Stimulated activated CD8-positive, alpha-beta memory T cell treated with anti-CD3 and anti-CD28 coated beads, Interleukin-15, amount 100 ng/mL, for 4 hours (primary cell): ENCODE measurements around the gene PITPNM1.
"Not testable (repeated sequence)": the region's sequence is repeated elsewhere in the genome, so short reads cannot be mapped to it uniquely, and the experiment has no call there.

ENCODE experiments used
- DNase-seq, 2 donors: peaks; one replicate each; pipeline ENCODE4 v3.0.0-alpha.2; 2020; ENCODE audit warnings: low read depth in 2 of 2

PITPNM1 gene

DNA sequence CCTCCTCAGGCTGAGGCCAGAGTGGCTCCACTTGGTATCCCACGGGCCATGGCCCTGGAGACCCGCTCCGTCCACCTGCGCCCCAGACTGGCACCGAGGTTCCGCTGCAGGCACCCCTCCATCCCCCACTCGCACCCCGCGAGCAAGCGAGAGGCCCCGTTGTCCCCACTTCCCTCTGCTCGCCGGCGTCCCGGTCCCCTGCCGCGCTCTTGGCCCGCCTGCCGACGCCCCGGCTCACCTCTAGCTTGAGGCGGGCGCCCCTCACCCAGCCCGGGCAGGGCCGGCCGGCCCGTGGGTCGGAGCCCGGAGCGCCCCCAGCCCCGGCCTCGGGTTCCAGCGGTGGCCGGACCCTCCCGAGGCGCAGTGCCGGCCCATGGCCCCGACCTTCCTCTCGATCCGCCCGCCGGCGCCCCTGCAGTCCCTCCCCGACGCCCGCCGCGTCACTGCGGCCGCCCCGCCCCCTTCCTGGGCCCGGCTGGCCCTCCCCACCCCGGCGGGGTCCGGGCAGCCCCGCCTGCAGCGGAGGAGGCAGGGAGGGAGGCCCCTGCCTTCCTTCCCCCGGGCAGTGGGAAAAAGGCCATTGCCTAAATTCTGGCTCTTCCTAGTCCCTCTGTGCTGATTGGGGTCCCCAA is at the start of gene PITPNM1:
PITPNM1 (minus strand) TSS at position 414 of the 632 bp plus-strand sequence. CDS start 1,183 bp downstream, outside the sequence.
- DNase-seq, result peak in 1 of 2 donors; percentile 62

DNA sequence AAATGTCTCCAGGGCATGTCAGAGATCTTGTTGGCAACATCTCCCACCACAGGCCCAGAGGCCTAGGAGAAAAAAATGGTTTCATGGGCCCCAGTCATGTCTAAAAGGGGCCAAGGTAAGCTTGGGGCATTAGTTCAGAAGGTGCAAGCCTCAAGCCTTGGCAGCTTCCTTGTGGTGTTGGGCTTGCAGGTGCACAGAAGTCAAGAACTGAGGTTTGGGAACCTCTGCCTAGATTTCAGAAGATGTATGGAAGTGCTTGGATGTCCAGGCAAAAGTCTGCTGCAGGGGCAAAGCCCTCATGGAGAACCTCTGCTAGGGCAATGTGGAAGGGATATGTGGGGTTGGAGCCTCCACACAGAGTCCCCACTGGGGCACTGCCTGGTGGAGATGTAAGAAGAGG is 46.5 kb upstream of the PITPNM1 start:
- DNase-seq, result not testable (repeated sequence)

DNA sequence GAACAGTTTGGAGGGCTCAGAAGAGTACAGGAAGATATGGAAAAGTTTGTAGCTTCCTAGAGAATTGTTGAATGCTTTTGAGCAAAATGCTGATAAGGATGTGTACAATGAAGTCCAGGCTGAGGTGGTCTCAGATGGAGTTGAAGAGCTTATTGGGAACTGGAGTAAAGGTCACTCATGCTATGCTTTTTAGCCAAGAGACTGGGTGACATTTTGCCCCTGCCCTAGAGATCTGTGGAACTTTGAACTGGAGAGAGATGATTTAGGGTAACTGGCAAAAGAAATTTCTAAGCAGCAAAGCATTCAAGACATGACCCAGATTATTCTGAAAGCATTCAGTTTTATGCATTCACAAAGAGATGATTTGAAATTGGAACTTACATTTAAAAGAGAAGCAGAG is 46.0 kb upstream of the PITPNM1 start:
- DNase-seq, result no peak

DNA sequence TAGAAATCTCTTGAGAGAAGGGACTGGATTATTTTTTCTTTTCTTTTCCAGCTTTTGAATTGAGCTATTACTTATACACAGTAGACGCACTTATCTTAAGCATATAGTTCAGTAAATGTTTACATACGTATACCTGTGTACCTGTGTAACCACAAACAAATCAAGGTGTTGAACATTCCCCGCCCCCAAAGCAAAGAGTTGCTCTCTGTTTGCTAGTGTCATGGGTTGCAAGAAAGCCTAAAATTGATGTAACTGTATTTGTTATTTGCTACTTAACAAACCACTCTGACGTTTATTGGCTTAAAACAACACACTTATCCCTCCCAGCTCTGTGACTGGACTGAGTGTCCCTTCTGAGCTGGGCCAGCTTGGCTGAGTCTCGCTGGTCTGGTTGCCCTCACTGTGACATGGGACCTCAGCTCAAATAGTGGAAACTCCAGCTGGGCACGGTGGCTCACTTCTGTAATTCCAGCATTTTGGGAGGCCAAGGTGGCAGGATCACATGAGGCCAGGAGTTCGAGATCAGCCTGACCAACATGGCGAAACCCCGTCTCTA is 43.5 kb upstream of the PITPNM1 start:
- no peak for DNase-seq

DNA sequence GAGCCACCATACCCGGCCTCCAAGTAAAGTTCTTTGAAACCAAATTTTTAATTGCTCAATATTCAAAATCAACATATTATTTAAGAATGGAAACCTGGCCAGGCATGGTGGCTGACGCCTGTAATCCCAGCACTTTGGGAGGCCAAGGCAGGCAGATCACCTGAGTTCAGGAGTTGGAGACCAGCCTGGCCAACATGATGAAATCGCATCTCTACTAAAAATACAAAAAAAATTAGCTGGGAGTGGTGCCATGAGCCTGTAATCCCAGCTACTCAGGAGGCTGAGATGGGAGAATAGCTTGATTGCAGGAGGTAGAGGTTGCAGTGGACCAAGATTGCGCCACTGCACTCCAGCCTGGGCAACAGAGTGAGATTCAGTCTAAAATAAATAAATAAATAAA is 42.9 kb upstream of the PITPNM1 start:
- DNase-seq, result not testable (repeated sequence)

DNA sequence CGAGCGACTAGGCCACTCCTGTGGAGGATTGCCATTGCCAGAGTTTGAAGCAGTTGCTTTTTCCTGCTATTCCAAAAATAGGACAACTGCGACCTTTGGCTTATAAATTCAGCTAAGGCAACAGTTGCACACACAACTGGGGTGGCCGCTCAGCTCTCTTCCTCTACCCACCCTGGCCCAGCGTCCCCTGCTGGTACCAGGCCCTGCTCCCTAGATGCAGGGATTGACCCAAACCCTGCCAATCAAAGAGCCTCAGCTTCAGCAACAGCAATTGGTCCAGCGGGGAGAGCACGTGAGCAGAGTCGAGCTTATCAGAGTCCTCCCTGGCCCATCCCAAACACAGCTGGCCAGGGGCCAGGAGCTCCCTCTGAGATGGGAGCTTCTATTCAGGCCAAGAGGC is 40.1 kb upstream of the PITPNM1 start:
- no peak for DNase-seq

DNA sequence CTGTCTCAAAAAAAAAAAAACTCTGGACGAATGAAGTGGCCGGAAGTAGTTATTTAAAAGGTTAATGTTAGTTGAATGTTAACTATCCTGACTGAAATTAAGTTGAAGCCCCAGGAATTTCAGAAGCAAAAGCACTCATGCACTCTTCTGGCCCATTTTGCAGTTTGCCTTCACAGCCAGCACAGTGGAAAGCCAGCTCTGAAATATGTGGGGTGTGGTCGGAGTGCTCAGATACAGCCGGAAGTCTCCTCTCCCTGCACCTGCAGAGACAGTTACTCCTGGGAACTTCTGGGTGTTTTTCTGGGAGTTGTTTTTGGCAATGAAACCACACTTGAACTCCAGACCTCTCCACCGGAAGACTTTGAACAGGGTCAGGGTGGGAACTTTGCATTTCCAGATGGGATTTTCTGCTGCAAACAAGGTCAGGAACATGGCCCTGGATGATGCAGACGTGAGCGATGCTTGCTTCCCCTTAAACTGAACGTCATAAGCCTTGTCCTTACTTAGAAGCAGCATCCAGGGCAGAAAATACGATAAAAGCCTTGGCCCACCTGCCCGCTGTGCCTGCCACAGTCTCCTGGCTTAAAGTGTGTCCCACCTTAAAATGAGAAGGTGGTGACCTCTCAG is 39.6 kb upstream of the PITPNM1 start:
- no peak for DNase-seq

DNA sequence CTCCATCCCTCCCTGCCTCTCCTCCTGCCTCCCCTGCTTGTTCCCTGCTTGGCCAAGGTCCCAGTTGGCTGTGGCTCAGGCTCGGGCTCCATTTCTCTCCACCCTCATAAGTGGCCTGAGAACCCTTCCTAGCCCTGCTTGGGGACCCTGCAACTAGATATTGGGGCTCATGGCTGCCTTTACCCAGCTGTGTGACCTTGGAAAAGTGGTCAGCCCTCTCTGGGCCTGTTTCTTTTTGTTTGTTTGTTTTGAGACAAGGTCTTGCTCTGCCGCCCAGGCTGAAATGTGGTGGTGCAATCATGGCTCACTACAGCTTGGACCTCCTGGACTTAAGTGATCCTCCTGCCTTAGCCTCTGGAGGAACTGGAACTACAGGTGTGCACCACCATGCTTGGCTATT is 38.4 kb upstream of the PITPNM1 start:
- no peak for DNase-seq

DNA sequence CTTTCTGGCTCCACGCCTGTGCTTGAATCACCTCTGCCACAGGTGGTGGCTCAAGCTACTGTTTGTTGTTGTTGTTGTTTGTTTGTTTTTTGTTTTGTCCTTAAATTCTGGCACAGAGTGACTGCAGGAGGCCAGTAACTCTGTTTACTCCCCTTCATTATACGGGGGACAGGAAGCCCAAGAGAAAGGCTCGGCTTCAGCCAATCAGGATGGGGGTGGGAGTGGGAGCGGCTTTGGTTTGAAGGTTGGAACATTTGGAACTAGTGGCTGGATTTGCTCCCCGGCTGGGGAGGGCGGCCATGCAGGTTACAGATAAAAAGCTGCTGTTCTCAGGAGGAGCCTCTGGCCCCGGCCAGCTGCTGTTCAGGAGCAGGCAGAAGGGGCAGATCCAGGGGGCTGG is 37.8 kb upstream of the PITPNM1 start:
- no peak for DNase-seq

DNA sequence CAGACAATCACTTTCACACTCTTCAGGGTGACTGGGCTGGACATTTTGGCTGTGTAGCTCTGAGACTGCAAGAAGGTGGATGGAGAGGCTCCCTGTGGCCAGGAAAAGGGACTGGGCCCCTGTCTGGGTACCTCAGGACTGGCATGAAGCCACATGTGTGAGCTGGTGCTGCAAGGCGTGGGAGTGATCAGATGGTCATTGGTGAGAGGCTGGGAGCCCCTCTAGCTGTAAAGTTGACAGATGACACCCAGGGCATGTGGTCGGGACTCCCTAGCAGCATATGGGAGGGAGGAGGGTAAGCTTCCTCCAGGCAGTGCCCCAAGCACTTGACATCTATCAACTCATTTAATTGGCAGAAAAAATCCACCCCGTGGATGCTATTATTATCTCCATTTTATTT is 37.0 kb upstream of the PITPNM1 start:
- no peak for DNase-seq

DNA sequence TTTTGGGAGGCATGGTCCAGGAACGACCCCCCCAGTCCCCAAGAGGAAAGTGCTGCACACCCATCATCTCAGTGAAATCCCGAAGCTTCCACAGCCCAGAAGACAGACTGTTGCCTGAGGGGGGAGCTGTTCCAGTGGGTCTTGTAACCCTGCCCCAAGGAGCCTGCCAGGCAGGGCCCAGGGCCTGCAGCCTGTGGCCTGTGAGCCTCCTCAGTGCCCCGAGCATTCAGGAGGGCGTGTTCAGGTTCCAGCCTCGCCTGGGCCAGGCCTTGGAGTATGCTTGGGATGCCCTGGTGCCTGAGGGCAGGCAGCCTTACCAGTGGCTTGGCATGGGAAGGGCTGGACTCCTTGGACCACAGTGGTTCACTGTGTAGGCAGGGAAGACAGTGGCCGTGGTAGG is 36.0 kb upstream of the PITPNM1 start:
- DNase-seq, result no peak

DNA sequence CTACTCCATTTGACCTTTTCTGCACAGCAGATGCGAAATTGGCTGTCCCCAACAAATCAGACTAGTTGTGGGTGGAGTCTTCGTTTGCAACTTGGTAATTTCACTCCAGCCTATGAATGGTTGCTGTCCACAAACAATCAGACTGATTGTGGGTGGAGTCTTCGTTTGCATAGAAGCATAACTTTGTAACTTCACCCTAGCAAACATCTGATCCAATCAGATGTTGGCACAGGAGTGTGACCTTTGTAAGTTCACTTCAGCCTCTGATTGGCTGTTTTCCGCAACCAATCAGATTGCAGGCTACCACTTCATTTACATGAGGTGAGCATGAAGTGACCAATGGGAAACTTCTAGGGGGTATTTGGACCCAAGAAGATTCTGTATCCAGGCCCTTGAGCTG is 34.4 kb upstream of the PITPNM1 start:
- no peak for DNase-seq

DNA sequence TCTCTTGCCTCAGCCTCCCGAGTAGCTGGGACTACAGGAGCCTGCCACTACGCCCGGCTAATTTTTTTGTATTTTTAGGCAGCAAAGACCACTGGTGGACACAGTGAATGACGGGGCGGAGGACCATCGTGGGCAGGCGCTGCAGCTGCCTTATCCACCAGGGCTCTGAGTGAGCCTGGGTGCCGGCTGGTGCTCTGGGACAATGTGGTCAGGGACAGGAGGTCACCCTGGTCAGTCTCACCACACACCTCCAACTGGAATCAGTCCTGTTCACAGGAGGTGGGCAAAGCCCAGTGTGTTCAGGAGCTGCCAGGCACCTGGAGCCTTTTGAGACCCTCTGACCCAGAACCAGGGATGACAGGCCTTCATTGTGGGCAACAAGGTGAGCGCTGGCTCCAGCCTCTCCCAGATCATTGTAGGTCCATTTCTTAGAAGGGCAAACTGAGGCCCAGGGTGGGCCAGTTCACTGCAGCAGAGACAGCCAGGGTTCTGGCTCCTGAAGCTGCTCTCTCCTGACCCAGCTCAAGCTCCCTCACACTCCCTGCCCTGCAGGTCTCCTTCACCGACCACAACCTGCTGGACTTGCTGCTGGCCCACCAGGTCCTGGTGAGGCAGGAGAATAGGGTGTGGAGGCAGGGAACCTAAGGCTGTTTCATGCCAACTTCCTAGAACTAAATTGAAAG is 33.8 kb upstream of the PITPNM1 start:
- no peak for DNase-seq

DNA sequence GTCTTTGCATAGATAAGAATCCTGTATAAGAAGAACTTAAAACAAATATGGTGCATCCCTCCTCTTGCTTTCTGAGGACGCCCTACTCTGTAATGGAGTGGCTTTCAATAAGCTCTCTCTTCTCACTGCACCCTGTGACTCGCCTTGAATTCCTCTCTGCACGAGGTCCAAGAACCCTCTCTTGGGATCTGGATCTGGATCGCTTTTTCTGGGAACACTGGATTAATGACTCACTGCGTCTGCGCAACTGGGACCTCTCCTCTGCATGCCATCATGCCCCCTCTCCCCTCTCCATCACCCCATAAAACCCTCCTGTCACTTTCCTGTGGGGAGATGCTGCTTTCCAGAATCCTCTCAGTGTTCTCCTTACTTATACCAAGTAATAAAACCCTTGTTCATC is 33.1 kb upstream of the PITPNM1 start:
- DNase-seq, result no peak

DNA sequence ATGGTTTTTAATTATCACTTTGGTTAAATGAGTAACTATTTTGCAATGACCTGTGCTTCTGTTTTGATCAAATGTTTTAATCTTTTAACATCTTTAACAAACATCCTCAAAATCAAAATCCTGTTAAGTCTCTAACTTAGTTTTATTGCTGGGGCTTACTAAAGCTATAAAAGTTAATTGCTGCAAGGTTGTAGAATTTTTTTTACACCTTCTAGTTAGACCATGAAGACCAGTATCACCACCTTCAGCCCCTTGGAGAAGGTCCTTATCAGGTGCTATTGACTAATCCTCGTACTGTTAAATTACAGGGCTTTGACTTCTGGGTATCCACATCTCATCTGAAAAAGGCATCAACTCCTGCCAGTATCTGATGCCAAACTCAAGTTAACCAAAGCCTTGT is 30.4 kb upstream of the PITPNM1 start:
- no peak for DNase-seq

DNA sequence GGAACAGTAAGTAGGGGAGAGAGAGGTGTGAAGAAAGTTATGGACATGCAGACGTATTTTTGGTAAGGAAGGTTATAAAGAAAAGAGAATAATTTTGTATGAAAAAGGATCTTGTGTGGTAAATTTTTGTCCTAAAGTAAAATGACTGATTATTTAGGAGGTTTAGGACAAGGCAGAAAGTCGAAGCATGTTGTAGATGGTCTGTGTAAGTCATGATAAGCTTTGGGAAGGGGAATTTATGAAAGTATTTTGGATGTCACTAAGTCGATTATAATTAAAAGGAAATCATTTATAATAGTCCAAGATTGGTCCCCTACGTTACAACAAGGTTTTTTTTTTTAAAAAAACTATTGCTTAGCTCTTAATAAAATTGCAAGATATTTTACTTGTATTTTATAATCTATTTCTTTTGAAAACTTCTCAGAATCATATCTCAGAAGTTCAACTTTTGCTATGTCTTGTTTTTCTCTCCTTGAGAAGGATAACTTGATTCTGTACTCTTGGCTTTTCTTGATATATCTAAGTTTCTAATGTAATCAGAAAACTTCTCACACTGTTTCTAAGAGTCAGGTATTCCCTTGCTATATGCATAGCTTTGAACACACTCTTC is 29.0 kb upstream of the PITPNM1 start:
- no peak for DNase-seq

DNA sequence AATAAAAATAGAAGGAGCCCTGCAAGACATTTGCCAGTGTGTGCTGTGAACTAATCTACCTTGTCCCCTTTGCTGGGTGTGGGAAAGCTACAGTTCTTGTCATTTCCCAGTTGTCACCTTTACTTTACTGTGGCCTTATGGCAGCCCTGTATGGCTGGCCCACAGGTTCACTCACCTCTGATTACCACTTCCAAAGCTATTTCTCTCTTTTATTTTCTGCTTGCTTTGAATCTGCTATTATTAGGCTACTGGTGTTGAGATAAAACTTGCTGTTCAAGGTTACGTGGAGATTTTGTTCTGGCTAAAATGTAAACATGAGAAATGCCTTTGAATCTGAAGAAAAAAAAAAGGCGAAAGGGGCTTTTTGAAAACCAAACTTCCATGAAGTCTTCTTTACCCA is 27.7 kb upstream of the PITPNM1 start:
- DNase-seq, result no peak

DNA sequence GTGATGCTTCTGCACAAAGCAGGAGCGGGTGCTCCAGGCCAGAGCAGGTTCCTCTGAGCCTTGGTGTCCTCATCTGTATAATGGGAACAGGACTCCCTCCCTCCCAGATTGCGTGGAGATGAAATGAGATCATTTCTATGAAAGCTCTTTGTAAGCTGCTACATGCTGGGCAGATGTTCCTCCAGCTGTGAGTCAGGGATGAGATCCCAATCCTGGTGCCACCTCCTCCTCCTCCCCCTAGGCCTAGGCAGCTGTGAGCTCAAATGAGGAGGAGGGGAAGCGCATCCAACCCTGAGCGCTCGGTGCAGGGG is 25.1 kb upstream of the PITPNM1 start:
- DNase-seq, result no peak

DNA sequence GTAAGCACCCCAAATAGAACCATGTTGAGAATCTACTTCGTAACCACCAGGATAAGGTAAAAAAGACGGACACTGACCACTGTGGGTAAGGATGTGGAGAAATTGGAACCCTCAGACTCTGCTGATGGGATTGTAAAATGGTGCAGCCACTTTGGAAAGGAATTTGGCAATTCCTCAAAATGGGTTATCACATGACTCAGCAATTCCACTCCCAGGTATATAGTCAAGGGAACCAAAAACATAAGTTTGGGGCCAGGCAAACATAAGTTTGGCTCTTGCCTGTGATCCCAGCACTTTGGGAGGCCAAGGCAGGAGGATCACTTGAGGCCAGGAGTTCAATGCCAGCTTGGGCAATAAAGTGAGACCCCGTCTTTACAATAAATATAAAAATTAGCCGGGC is 23.2 kb upstream of the PITPNM1 start:
- DNase-seq, result no peak

DNA sequence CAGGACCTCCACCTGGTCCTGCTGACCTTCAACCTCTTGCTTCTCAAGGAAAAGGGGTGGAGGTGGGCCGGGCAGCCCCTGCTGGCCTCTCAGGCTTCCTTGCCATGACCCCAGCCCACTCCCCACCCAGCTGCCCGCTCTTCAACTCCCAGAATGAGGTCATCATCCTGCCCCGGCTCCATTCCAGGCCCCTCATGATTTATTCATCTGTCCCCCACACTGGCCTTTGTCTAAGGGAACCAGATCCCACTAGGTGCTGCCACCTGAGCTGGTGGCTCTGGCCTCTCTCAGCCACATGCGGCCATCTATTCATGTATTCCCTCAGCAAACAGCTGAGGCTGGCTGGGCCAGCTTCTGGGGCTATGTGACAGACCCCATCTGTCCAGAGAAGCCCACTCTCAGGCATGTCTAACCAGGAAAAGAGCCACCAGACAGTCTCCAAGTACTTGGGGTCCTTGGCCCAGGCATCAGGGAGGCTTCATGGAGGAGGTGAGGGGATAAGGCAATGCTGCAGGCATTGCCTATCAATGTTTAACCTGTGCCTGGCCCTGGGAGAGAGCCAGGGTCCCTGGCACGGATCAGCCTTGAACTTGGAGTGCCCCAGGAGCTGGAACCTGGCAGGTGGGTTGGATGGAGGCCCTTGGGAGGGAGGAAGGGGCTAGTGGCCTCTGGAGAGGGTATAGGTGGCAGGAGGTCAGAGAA is 20.3 kb upstream of the PITPNM1 start:
- no peak for DNase-seq

DNA sequence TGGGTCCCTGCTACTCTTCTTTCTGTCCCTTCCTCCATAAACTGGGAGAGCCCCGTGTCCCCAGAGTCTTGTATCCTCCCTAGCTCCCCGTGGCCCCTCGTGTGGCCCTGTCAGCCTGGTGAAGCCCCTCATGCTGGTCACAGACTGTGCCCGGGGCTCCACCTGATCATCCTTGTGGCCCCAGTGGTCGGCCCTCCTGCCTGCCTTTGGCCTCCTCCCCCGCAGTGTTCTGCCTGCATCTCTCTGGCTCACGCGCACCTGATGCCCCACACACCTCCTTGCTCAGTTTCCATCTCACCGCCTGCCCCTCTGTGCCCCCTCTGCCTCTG is 19.3 kb upstream of the PITPNM1 start:
- DNase-seq, result no peak
